Stimulated activated CD8-positive, alpha-beta memory T cell treated with anti-CD3 and anti-CD28 coated beads, Interleukin-4, amount 100 ng/mL, for 1 hour (primary cell): ENCODE results near the gene ZNF793.

Source experiments
- DNase-seq, 2 donors: peaks; one replicate each; pipeline ENCODE4 v3.0.0-alpha.2; 2020; ENCODE audit warnings: low read depth in 2 of 2, low spot score in 1 of 2

ZNF793 gene

GRCh38 chr19:37564624-37565369, 58.1 kb downstream of the ZNF793 start:
- DNase-seq: no peak

DNA sequence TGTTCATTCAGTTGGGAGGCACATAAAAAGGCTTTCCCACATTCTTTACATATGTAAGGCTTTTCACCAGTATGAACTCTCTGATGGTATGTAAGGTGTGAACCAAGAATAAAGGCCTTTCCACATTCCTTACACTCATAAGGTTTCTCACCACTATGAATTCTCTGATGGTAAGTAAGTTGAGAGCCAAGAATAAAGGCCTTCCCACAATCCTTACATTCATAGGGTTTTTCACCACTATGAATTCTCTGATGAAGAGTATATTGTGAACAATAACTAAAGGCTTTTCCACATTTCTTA, 58.6 kb downstream of the ZNF793 start:
- no peak for DNase-seq

DNA sequence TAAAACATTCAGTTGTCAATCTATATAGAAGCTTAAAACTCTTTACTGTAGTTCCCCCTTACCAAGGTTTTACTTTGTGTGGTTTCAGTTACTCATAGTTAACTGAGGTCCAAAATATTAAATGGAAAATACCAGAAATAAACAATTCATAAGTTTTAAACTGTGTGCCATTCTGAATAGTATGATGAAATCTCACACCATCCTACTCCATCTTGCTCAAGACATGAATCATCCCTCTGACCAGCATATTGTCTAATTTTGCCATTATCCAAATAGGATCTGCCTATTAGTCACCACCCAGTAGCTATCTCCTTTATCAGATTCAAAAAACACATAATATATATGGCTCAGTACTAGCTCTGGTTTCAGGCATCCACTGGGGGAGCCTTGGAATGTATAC, 65.5 kb downstream of the ZNF793 start:
- DNase-seq: no peak

DNA sequence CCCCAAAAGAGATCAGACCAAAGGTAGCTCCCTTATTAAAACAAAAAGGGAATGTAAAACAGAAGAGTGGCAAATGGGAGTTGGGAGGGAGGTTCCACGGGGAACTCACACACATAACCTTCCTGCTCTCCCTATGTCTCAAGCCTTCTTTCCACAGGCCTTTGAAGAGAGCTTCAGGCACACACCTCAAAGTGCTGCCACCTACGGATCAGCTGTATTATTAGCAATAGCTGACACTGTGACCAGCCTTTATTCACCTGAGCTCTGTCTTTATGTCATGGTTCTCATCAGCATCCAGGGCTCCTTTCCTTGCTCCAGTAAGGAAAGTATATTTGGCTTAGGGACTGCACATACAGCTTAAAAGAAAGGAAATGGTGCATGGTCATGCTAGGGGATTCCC, 76.6 kb downstream of the ZNF793 start:
- DNase-seq: no peak
